ENCODE data around the gene TC2N.

GRCh38 chr14:91753501-91754128 lies 113.7 kb downstream of the TC2N start:
- no peak for TF ChIP-seq CTCF (IDR thresholded peaks at IDR 0.05)
- no peak for TF ChIP-seq POLR2A (IDR thresholded peaks at IDR 0.05)
- TF ChIP-seq EP300 (IDR thresholded peaks at IDR 0.05), result no peak
- TF ChIP-seq POLR2AphosphoS5 (IDR thresholded peaks at IDR 0.05), result no peak
